Activated naive CD4-positive, alpha-beta T cell treated with anti-CD3 and anti-CD28 coated beads, Interleukin-2, amount 10 ng/mL, durations not matched to agents 7 days and 5 days (primary cell): ENCODE data around the gene MAP1B.

Source experiments
- CTCF ChIA-PET: fragments of 350-600 bp; sonication (Branson Sonifier 250); formaldehyde crosslinking; loops from one replicate; lab custom pipeline; 2021; ENCODE audit warnings: antibody characterized with exemption; lab: Charles Lee
- DNase-seq: peaks from one replicate; pipeline ENCODE4 v3.0.0-alpha.2; 2020
- H3K27ac Mint-ChIP-seq: one replicate; pipeline ENCODE4 v1.8.0; 2021; ENCODE audit warnings: mild to moderate bottlenecking, moderate library complexity, mixed read lengths
- H3K27me3 Mint-ChIP-seq: one replicate; pipeline ENCODE4 v1.8.0; 2021; ENCODE audit warnings: mild to moderate bottlenecking, mixed read lengths
- H3K36me3 Mint-ChIP-seq: one replicate; pipeline ENCODE4 v1.8.0; 2021; ENCODE audit warnings: mixed read lengths
- H3K4me1 Mint-ChIP-seq: one replicate; pipeline ENCODE4 v1.8.0; 2021; ENCODE audit warnings: mixed read lengths
- H3K4me3 Mint-ChIP-seq: one replicate; pipeline ENCODE4 v1.8.0; 2021; ENCODE audit warnings: mild to moderate bottlenecking, moderate library complexity, mixed read lengths
- H3K9me3 Mint-ChIP-seq: one replicate; pipeline ENCODE4 v1.8.0; 2021; ENCODE audit warnings: mixed read lengths

The MAP1B gene

DNA sequence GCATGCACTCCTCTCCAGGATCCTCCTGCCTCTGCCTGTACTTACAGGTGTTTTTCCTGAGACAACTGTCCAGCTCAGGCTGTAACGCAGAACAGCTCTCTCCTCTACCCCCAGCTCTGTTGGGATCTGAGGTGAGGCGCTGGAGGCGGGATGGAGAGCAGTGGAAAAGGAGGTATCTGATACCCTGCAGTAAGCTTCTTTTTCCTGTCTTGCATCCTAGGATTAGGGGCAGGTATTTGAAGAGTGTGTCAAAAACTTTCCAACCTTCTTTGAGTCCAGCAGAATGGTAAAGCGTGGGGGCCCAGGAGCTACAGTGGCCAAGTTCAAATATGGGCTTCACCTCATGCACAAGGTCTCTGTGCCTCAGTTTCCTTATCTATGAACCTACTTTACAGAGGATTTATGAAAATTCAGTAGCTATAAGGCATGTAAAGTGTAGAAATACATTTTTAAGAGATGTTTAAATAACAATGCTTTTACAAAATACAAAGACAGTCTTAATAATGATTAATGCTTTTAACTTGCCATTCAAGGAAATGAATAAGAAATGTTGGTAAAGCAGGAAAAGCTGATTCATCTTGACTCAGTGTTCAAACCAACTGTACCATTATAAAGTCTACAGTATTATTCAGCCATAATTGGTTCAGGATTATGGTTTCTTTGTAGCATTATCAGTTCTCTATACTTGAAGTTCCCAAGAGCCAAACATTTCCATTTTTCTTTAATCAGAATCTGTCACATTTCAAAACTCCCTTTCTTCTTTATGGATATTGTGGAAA is 26.1 kb downstream of the MAP1B start:
- H3K4me3 Mint-ChIP-seq, result no peak overlapping the region
- CTCF ChIA-PET, result no interaction called here
- no peaks in the 10 kb centered on the region for H3K4me1 Mint-ChIP-seq
- no peak overlapping the region for H3K27ac Mint-ChIP-seq
- H3K9me3 Mint-ChIP-seq, result no peaks in the 10 kb centered on the region
- H3K27me3 Mint-ChIP-seq, result peaks cover 31% of the 10 kb centered on the region
- no peaks in the 10 kb centered on the region for H3K36me3 Mint-ChIP-seq
- DNase-seq, result no peak

DNA sequence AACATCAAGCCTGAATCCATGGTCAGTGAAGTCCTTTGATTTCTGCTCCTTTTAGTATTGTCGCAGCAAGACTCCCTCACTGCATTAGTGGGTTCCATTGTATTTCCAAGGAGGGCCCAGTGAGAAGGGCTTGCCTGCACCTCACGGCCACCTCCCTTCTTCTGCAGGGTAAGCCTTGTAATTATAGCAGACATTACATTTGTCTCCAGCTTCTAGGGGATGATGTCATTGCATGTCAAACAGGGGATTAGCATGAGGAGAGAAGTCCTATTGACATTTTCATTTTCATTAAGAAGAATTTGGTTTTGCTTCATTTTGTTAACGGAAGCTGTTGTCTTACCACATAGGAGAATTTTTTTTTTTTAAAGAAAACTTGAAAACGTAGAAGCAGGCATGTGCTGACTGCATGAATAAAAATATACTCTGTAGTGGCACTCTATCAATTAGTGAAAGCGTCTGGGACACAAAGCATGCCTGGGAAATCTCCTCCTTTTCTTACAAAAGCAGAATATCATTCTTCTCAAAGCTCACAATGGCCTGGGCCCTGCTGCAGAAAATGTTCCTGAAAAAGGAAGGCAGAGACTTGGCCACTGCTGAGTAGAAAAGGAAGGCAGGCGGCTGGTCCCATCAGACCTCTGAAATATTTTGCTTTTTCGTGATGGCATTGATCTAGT is 27.1 kb downstream of the MAP1B start:
- peaks cover 37% of the 10 kb centered on the region for H3K27me3 Mint-ChIP-seq
- H3K9me3 Mint-ChIP-seq, result no peaks in the 10 kb centered on the region

DNA sequence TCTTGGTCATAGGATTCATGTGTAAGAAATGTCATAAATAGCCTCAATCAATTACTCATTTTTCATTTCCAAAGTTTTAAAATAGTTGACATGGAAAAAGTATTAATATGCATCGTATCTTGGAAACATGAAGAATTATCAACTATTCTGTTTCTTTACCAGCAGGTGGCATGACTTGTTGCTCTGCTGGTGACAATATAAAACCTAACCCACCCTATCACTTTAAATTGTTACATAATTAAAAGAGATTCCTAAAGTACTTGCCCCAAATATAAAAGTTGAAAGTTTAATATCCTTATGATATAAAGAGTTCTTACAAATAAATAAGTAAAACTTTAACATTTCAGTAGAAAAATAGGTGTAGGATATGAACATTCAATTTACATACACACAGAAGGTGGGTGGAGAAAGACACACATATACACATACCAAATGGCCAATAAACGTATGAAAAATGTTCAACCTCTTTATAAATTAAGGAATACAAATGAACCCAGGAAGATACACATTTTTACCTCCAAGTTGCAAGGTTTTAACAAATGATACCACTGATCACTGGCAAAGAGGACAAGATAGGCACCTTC is 30.6 kb downstream of the MAP1B start:
- CTCF ChIA-PET, result interaction anchor here (0.9 to 2.1 kb wide), 2 partner anchors 107 to 171 kb away, joined by 4 read pairs; no protein-coding TSS in a partner anchor
- Mint-ChIP-seq H3K4me3 (no peak overlapping the region), H3K4me1 (peaks cover 9% of the 10 kb centered on the region), H3K9me3 (no peaks in the 10 kb centered on the region), H3K36me3 (no peaks in the 10 kb centered on the region), H3K27me3 (peaks cover 51% of the 10 kb centered on the region), H3K27ac (no peak overlapping the region)
- DNase-seq, result no peak

More for the DNA sequence above, 27.1 kb downstream of the MAP1B start:
- Mint-ChIP-seq H3K4me3 (no peak overlapping the region), H3K36me3 (no peaks in the 10 kb centered on the region), H3K27ac (no peak overlapping the region), H3K4me1 (peaks cover 8% of the 10 kb centered on the region)
- CTCF ChIA-PET, result interaction anchor here (0.7 to 1.3 kb wide), 2 partner anchors 9 to 618 kb away, joined by 3 read pairs; no protein-coding TSS in a partner anchor
- no peak for DNase-seq

DNA sequence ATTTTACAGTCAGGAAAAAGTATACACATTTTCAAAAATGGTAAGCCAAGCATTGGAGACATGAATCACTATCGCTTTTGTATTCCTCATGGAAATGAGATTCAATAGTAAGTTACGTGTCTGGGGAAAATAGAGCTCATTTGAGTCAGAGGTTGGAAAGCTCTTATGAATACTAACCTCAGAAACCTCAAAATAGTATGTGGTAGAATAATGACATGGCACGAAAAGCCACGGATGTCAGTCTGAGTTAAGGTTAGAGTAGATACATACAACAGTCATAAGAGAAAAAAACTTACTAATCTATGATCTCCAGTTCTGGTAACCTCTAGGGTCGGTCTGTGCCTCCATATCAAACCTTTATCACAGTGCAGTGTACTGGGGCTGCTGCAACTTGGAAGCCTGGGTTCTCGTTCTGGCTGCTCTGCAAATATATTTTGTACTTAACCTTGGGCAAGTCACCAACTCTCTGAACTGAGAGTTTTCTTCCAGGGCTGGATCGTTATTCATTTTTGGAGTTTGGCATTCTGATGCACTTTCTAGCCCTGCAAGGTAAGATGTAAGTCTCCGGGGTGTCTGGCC is 31.8 kb downstream of the MAP1B start:
- Mint-ChIP-seq H3K27ac (no peak overlapping the region), H3K36me3 (no peaks in the 10 kb centered on the region), H3K9me3 (no peaks in the 10 kb centered on the region), H3K27me3 (peaks cover 46% of the 10 kb centered on the region), H3K4me1 (peaks cover 9% of the 10 kb centered on the region), H3K4me3 (no peak overlapping the region)
- no peak for DNase-seq
- CTCF ChIA-PET, result interaction anchor here (1.0 kb wide), 1 partner anchor 170 kb away, joined by 5 read pairs; no protein-coding TSS in a partner anchor

DNA sequence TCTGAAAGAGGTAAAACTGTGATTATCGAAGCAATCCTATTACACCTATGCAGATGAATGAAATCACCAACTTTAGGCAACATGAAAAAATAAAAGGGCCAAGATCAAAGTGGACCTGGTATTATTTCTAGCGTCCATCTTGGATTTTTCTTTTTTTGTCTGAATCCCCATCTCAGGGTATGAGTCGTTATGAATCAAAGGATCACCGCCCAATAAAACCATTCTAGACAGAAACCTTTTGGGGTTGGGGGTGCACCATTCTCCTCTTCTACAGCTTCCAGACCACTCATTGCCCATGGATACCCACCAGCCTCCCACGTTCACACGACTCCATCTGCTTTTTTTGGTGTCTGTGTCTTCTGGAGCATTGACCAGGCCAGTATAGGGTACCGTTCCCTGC is 33.4 kb downstream of the MAP1B start:
- CTCF ChIA-PET, result no interaction called here
- no peaks in the 10 kb centered on the region for H3K9me3 Mint-ChIP-seq
- no peak for DNase-seq
- H3K27ac Mint-ChIP-seq, result no peak overlapping the region
- peaks cover 35% of the 10 kb centered on the region for H3K27me3 Mint-ChIP-seq
- H3K4me3 Mint-ChIP-seq, result no peak overlapping the region
- peaks cover 9% of the 10 kb centered on the region for H3K4me1 Mint-ChIP-seq
- no peaks in the 10 kb centered on the region for H3K36me3 Mint-ChIP-seq

DNA sequence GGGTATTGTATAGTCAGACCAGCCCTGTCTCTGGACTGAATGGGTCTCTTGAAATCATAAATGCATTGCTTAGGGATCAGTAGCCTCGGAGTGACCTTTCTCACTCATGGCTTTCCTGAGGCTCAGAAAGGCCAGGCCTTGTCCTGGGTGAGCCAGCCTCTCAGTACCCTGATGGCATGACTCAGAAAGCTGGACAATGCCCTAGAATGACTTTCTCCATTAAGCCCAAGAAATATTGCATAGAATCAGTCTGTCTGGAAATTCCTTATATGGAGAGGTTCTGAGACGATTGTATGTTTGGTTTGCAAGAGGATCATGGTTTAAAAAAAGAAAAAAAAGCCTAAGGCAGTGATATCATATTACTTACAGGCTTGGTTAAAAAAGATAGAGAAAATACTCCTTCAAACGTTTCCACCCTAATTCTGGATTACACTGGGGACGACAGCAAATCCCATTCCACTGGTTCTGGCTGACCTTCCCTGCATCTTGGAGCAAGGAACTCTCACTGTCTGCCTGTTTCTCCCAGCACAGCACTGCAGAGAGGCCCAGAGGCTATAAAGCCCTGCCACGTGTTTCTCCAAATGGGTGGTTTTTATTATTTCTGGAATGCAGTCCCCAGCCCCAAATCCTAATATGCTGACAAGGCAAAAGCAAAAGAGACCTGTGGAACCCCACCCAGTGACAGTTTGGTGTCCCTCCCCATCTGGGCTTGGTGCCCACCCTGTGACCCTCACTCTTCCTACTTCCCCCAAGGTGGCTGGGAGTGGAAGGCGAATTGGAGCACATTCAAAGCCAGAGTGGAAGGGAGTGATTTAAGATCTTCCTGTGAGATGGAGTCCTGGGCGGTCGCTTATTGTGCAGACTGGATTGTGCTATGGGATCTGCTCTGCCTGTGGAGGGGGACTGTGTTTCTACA is 34.4 kb downstream of the MAP1B start:
- Mint-ChIP-seq H3K9me3 (no peaks in the 10 kb centered on the region), H3K36me3 (no peaks in the 10 kb centered on the region), H3K4me3 (no peak overlapping the region), H3K27ac (no peak overlapping the region), H3K4me1 (peaks cover 9% of the 10 kb centered on the region), H3K27me3 (peaks cover 27% of the 10 kb centered on the region)
- CTCF ChIA-PET, result no interaction called here
- DNase-seq, result no peak

DNA sequence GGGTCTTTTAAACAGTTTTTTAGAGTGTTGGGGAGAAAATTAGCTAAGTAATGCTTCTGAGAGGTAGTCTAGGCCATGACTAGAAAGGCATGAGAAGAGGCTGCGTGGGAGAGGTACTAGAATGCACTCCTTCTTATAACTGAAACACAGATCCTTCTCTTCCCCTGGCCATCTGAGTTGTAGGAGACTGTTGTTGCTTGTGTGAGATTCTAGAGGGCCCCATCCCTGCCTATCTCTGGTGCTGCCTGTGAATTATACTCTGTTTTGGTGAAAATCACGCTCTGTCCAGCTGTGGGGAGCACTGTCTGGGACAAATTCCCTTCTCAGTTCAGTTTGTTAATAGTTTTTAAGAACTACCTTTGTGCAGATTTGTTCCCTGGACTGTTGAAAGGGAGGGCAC is 37.5 kb downstream of the MAP1B start:
- H3K27ac Mint-ChIP-seq, result no peak overlapping the region
- H3K36me3 Mint-ChIP-seq, result no peaks in the 10 kb centered on the region
- no peak for DNase-seq
- CTCF ChIA-PET, result no interaction called here
- no peaks in the 10 kb centered on the region for H3K4me1 Mint-ChIP-seq
- no peaks in the 10 kb centered on the region for H3K9me3 Mint-ChIP-seq
- H3K27me3 Mint-ChIP-seq, result peaks cover 33% of the 10 kb centered on the region
- no peak overlapping the region for H3K4me3 Mint-ChIP-seq

DNA sequence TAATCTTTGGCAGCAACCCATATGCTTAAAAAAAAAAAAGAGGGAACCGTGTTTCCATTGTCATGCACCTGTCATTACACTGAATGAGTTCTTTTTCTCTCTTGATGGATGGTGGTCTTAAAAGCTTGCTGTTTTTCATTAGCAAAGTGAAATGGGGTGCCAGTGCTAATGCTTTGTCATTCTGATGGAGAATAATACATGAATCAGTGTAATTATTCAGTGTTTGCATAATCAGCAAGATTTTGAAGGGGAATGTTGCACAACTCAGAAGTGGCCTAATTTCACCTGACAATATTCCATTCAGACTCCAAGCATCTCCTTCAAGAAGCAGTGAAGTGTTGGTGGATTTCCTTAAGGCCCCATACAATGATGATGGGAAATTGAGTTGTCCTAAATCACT is 38.1 kb downstream of the MAP1B start:
- Mint-ChIP-seq H3K9me3 (no peaks in the 10 kb centered on the region), H3K4me3 (no peak overlapping the region), H3K27me3 (peaks cover 33% of the 10 kb centered on the region), H3K4me1 (no peaks in the 10 kb centered on the region), H3K36me3 (no peaks in the 10 kb centered on the region), H3K27ac (no peak overlapping the region)
- CTCF ChIA-PET, result no interaction called here
- no peak for DNase-seq

DNA sequence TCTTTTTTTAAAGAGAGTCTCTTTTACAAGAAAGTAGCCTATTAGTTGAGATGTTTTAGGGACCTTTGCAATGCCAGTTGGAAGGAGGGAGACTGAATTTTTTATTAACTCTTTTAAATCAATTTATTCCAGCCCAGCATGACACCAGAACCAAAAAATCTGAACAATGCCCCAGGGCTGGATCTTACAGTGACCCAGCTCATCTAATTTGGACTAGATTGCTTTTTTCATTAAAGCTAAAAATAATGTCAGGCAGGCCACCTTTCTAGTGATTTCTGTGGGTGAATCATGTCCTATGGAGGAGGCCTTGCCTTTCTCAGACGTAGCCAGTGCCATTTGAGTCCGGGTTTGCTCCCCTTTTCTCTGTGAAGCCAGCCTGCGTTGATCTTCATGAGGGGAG is 38.8 kb downstream of the MAP1B start:
- CTCF ChIA-PET, result no interaction called here
- no peaks in the 10 kb centered on the region for H3K9me3 Mint-ChIP-seq
- H3K27me3 Mint-ChIP-seq, result peaks cover 29% of the 10 kb centered on the region
- no peaks in the 10 kb centered on the region for H3K36me3 Mint-ChIP-seq
- no peak overlapping the region for H3K27ac Mint-ChIP-seq
- no peak overlapping the region for H3K4me3 Mint-ChIP-seq
- H3K4me1 Mint-ChIP-seq, result no peaks in the 10 kb centered on the region
- no peak for DNase-seq

DNA sequence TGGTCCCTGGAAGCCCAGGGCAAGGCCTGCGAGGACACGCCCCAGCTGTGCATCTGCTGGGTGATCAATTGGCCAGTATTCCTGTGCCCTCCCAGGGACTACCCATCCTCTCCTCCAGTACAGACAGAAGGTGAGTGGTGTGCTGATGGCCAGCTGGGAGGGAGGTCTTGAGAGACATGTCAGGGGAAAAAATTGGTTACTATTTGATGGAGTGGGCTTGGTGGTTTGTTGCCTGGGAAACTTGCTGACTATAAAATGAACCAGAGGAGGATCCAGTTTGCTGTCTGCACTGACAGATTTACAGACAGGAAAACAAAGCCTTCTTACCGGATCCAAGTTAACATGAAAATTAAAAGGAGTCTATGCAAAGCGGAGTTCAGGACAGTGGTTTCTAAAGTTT is 40.3 kb downstream of the MAP1B start:
- H3K4me1 Mint-ChIP-seq, result no peaks in the 10 kb centered on the region

DNA sequence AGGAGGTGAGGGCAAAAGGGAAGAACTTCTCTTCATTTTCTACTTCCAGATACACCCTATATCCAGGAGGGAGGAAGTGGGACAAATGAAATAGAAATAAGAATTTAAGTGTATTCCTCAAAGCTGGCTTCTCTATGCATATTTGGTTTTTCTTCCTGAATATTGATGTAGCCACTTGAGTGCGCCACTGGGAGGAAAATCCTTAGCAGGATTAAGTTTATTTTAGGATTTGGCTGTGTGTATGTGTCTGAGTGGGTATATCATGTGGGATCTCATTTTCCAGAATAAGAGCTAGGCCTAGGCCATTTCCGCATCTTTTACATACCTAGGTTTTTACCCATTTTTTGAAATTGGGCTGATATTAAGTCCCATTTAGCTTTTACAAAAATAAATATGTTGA is 42.5 kb downstream of the MAP1B start:
- H3K9me3 Mint-ChIP-seq, result no peaks in the 10 kb centered on the region
- no peak overlapping the region for H3K4me3 Mint-ChIP-seq
- H3K27ac Mint-ChIP-seq, result no peak overlapping the region
- DNase-seq, result no peak
- H3K4me1 Mint-ChIP-seq, result no peaks in the 10 kb centered on the region
- peaks cover 24% of the 10 kb centered on the region for H3K27me3 Mint-ChIP-seq
- CTCF ChIA-PET, result no interaction called here
- H3K36me3 Mint-ChIP-seq, result no peaks in the 10 kb centered on the region

More for the DNA sequence above, 40.3 kb downstream of the MAP1B start:
- H3K27me3 Mint-ChIP-seq, result peaks cover 16% of the 10 kb centered on the region
- CTCF ChIA-PET, result no interaction called here
- H3K27ac Mint-ChIP-seq, result no peak overlapping the region
- H3K36me3 Mint-ChIP-seq, result no peaks in the 10 kb centered on the region
- DNase-seq, result no peak
- H3K4me3 Mint-ChIP-seq, result no peak overlapping the region
- no peaks in the 10 kb centered on the region for H3K9me3 Mint-ChIP-seq

DNA sequence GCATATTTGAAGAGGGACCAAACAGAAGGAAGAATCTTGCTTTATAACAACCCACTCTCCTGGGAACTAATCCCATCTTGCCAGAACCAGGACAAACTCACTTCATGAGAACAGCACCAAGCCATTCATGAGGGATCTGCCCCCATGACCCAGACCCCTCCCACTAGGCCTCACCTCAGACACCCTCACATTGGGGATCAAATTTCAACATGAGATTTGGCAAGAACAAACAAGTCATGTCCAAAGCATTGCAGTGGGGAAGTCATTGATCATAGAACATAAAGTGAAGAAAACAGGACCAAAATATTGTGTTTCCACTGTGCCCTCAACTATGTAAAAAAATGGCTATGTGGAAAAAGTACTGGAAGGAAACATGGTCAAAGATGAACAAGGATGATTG is 43.9 kb downstream of the MAP1B start:
- Mint-ChIP-seq H3K9me3 (no peaks in the 10 kb centered on the region), H3K27ac (no peak overlapping the region), H3K4me3 (no peak overlapping the region), H3K27me3 (peaks cover 28% of the 10 kb centered on the region), H3K36me3 (no peaks in the 10 kb centered on the region), H3K4me1 (no peaks in the 10 kb centered on the region)
- no peak for DNase-seq
- CTCF ChIA-PET, result no interaction called here

DNA sequence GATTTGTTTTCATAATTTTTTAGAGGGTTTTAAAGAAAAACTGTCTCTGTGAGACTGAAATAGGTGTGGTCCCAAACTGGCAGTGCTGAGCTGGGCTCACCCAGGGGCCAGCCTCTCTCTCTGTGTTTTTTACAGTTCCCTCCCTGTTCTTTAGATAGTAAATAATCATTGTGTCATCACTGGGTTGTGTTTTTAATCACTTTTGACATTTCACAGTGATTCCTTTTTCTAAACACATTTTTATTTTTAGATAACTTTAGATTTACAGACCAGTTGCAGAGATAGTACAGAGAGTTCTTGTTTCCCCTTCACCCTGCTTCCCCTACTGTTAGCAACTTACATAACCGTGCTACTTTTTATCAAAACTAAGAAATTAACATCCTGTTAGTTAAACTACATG is 44.4 kb downstream of the MAP1B start:
- Mint-ChIP-seq H3K4me3 (no peak overlapping the region), H3K4me1 (no peaks in the 10 kb centered on the region), H3K9me3 (no peaks in the 10 kb centered on the region), H3K36me3 (no peaks in the 10 kb centered on the region), H3K27ac (no peak overlapping the region), H3K27me3 (peaks cover 28% of the 10 kb centered on the region)
- DNase-seq, result no peak
- CTCF ChIA-PET, result no interaction called here

DNA sequence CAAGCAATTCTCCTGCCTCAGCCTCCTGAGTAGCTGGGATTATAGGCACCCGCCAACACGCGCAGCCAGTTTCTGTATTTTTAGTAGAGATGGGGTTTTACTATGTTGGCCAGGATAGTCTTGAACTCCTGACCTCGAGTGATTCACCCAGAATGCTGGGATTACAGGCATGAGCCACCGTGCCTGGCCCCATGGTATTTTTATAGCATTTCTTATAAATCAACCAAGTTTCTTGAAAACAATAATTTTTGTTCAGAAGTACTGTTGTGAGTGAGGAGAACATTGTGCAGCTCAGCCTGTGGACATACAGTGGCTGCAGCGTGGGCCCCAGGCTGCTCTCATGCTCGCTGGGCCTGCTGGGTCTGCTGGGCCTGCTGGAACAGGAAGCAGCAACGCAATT is 45.3 kb downstream of the MAP1B start:
- Mint-ChIP-seq H3K4me3 (no peak overlapping the region), H3K27me3 (peaks cover 29% of the 10 kb centered on the region), H3K36me3 (no peaks in the 10 kb centered on the region), H3K4me1 (no peaks in the 10 kb centered on the region), H3K9me3 (no peaks in the 10 kb centered on the region), H3K27ac (no peak overlapping the region)
- DNase-seq, result no peak
- CTCF ChIA-PET, result no interaction called here
